HEK293 (cell line): Measurements from ENCODE around the gene CNKSR3.

Source experiments
- FEZF1 ChIP-seq: fragments of 450-650 bp; formaldehyde crosslinking; IDR thresholded peaks from 2 replicates; pipeline ENCODE4 v1.5.1; 2016; ENCODE audit warnings: missing biosample characterization, missing genetic modification characterization
- ZNF404 ChIP-seq: fragments of 450-650 bp; formaldehyde crosslinking; IDR thresholded peaks from 2 replicates; pipeline ENCODE4 v1.5.1; 2017; ENCODE audit warnings: missing biosample characterization, missing genetic modification characterization
- TF ChIP-seq, protein P1 (sequence below): fragments of 450-650 bp; formaldehyde crosslinking; IDR thresholded peaks from 2 replicates; pipeline ENCODE4 v1.5.1; 2016; ENCODE audit warnings: missing biosample characterization, missing genetic modification characterization
- TF ChIP-seq, protein P2 (sequence below): fragments of 450-650 bp; IDR thresholded peaks from 2 replicates; pipeline ENCODE4 v1.5.1; 2018; ENCODE audit warnings: missing biosample characterization, mild to moderate bottlenecking, missing genetic modification characterization

DNA sequence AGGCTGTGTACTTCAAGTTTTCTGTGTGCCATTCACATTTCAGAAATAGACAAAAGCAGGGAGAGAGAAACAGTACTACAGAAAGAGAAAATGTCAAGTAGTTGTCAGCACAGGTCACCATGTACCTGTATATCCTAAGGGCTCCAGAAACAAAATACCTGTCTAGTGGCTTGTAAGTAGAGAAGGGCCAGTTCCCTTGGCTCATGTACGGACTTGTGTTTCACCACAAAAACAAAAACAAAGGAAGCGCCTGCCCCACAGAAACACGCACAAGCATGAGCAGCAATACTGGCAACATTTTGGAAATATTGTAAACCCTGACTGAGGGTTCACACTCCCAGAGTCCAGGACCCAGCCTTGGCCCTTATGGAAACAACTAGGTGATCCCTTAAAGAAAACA is 44.3 kb downstream of the CNKSR3 start:
- TF ChIP-seq, protein P1, sequence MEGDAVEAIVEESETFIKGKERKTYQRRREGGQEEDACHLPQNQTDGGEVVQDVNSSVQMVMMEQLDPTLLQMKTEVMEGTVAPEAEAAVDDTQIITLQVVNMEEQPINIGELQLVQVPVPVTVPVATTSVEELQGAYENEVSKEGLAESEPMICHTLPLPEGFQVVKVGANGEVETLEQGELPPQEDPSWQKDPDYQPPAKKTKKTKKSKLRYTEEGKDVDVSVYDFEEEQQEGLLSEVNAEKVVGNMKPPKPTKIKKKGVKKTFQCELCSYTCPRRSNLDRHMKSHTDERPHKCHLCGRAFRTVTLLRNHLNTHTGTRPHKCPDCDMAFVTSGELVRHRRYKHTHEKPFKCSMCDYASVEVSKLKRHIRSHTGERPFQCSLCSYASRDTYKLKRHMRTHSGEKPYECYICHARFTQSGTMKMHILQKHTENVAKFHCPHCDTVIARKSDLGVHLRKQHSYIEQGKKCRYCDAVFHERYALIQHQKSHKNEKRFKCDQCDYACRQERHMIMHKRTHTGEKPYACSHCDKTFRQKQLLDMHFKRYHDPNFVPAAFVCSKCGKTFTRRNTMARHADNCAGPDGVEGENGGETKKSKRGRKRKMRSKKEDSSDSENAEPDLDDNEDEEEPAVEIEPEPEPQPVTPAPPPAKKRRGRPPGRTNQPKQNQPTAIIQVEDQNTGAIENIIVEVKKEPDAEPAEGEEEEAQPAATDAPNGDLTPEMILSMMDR: no peak
- TF ChIP-seq, protein P2, sequence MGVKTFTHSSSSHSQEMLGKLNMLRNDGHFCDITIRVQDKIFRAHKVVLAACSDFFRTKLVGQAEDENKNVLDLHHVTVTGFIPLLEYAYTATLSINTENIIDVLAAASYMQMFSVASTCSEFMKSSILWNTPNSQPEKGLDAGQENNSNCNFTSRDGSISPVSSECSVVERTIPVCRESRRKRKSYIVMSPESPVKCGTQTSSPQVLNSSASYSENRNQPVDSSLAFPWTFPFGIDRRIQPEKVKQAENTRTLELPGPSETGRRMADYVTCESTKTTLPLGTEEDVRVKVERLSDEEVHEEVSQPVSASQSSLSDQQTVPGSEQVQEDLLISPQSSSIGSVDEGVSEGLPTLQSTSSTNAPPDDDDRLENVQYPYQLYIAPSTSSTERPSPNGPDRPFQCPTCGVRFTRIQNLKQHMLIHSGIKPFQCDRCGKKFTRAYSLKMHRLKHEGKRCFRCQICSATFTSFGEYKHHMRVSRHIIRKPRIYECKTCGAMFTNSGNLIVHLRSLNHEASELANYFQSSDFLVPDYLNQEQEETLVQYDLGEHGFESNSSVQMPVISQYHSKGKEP (tag by site-specific recombination): no peak
- TF ChIP-seq ZNF404 (tag by site-specific recombination): no peak
- no peak for TF ChIP-seq FEZF1
